ENCODE measurements around the gene PTPRD. TPM values are rescaled to one million over a fixed set of nuclear protein-coding genes. Genes with fewer than 3 reads are reported as not detected.

The PTPRD gene
- total and polyA plus RNA-seq, 2 donors (not counting 1 experiment from before 2014, with no cell fraction given): not detected

- Histone ChIP-seq H3K4me2 (replicated peaks; ENCODE audit: low read depth, low read length, poor library complexity, severe bottlenecking) (no peak overlapping the region), H3K27me3 (replicated peaks in 1 of 4; ENCODE audit: control extremely low read depth in 1 of 4, control insufficient read depth in 3 of 4, insufficient read depth in 4 of 4, low read length in 3 of 4) (no peaks in the 10 kb centered on the region), H3K79me2 (ENCODE audit: control insufficient read depth, insufficient read depth, low read length) (no peaks in the 10 kb centered on the region), H4K20me1 (ENCODE audit: control insufficient read depth, insufficient read depth, low read length, poor library complexity, severe bottlenecking) (no peaks in the 10 kb centered on the region), H3K36me3 (replicated peaks in 1 of 2; ENCODE audit: control extremely low read depth in 1 of 2, control insufficient read depth in 1 of 2, extremely low read depth in 1 of 2, insufficient read depth in 2 of 2, low read length in 1 of 2) (no peaks in the 10 kb centered on the region), H3K4me1 (ENCODE audit: control insufficient read depth in 2 of 2, insufficient read depth in 2 of 2, low read length in 2 of 2) (no peaks in the 10 kb centered on the region), H3K9me3 (ENCODE audit: control extremely low read depth in 1 of 3, control insufficient read depth in 2 of 3, insufficient read depth in 1 of 3, low read length in 2 of 3) (no peaks in the 10 kb centered on the region), H3K4me3 (ENCODE audit: control extremely low read depth in 1 of 5, extremely low read depth in 1 of 5, insufficient read depth in 1 of 5, low read depth in 2 of 5, low read length in 4 of 5) (no peak overlapping the region), H3K9ac (ENCODE audit: low read length) (no peak overlapping the region), H2AFZ (ENCODE audit: insufficient read depth, low read depth, low read length, poor library complexity, severe bottlenecking) (no peak overlapping the region), H3K27ac (ENCODE audit: low read length in 2 of 2) (no peak overlapping the region)
- 0% methylated on average over 1 of the region's 2 CpGs for whole genome bisulfite sequencing (ENCODE audit: insufficient coverage)
- H3K4me3 Mint-ChIP-seq: no peak overlapping the region
- H3K4me1 Mint-ChIP-seq: no peaks in the 10 kb centered on the region
- no peaks in the 10 kb centered on the region for H3K27me3 Mint-ChIP-seq
- POLR2A ChIA-PET: no interaction called here
- ATAC-seq (ENCODE audit: low read depth) (no peak), DNase-seq (no peak)
- intact Hi-C loops (cut with micrococcal nuclease): no loop called here
- no peak overlapping the region for H3K27ac Mint-ChIP-seq
- CTCF ChIA-PET: no interaction called here
- no peak for TF ChIP-seq EZH2 (IDR thresholded peaks at IDR 0.05; ENCODE audit: borderline replicate concordance, insufficient read depth, low read depth, low read length, poor library complexity, severe bottlenecking)
- H3K9me3 Mint-ChIP-seq (ENCODE audit: insufficient read depth): no peaks in the 10 kb centered on the region
Measured at GRCh38 chr9:9961487-9961886, 651.3 kb downstream of the PTPRD start.

- intact Hi-C loops (cut with micrococcal nuclease): no loop called here
- ATAC-seq (ENCODE audit: low read depth): no peak
- CTCF ChIA-PET: no interaction called here
Measured at GRCh38 chr9:9951556-9952160, 661.1 kb downstream of the PTPRD start.

More at GRCh38 chr9:9951556-9952160, 661.1 kb downstream of the PTPRD start:
- Histone ChIP-seq H3K9ac (ENCODE audit: low read length) (no peak overlapping the region), H4K20me1 (ENCODE audit: control insufficient read depth, insufficient read depth, low read length, poor library complexity, severe bottlenecking) (no peaks in the 10 kb centered on the region), H3K36me3 (replicated peaks in 1 of 2; ENCODE audit: control extremely low read depth in 1 of 2, control insufficient read depth in 1 of 2, extremely low read depth in 1 of 2, insufficient read depth in 2 of 2, low read length in 1 of 2) (no peaks in the 10 kb centered on the region), H3K4me1 (ENCODE audit: control insufficient read depth in 2 of 2, insufficient read depth in 2 of 2, low read length in 2 of 2) (no peaks in the 10 kb centered on the region), H3K4me2 (replicated peaks; ENCODE audit: low read depth, low read length, poor library complexity, severe bottlenecking) (no peak overlapping the region), H3K79me2 (ENCODE audit: control insufficient read depth, insufficient read depth, low read length) (no peaks in the 10 kb centered on the region), H3K9me3 (ENCODE audit: control extremely low read depth in 1 of 3, control insufficient read depth in 2 of 3, insufficient read depth in 1 of 3, low read length in 2 of 3) (no peaks in the 10 kb centered on the region), H3K27me3 (replicated peaks in 1 of 4; ENCODE audit: control extremely low read depth in 1 of 4, control insufficient read depth in 3 of 4, insufficient read depth in 4 of 4, low read length in 3 of 4) (no peaks in the 10 kb centered on the region), H3K4me3 (ENCODE audit: control extremely low read depth in 1 of 5, extremely low read depth in 1 of 5, insufficient read depth in 1 of 5, low read depth in 2 of 5, low read length in 4 of 5) (no peak overlapping the region), H3K27ac (ENCODE audit: low read length in 2 of 2) (no peak overlapping the region), H2AFZ (ENCODE audit: insufficient read depth, low read depth, low read length, poor library complexity, severe bottlenecking) (no peak overlapping the region)
- WGBS (ENCODE audit: insufficient coverage): no CpG with 5 or more reads among the region's 3 CpGs
- POLR2A ChIA-PET: no interaction called here
- no peak for TF ChIP-seq CTCF (IDR thresholded peaks at IDR 0.05)
- TF ChIP-seq EZH2 (IDR thresholded peaks at IDR 0.05; ENCODE audit: borderline replicate concordance, insufficient read depth, low read depth, low read length, poor library complexity, severe bottlenecking): no peak
- no peak for DNase-seq
- H3K27me3 Mint-ChIP-seq: no peaks in the 10 kb centered on the region
- no peaks in the 10 kb centered on the region for H3K9me3 Mint-ChIP-seq (ENCODE audit: insufficient read depth)
- no peak overlapping the region for H3K27ac Mint-ChIP-seq
- H3K4me3 Mint-ChIP-seq: no peak overlapping the region
- no peaks in the 10 kb centered on the region for H3K4me1 Mint-ChIP-seq

All from B cell (primary cell).